ENCODE data around the gene MGST2.
"Not testable (repeated sequence)": the region's sequence is repeated elsewhere in the genome, so short reads cannot be mapped to it uniquely, and the experiment has no call there.

The MGST2 gene

GRCh38 chr4:139669890-139670289 is 4.3 kb downstream of the MGST2 start:
- DNase-seq (ENCODE audit: low read depth), result no peak

GRCh38 chr4:139670775-139671174 is 5.2 kb downstream of the MGST2 start:
- no peak for DNase-seq (ENCODE audit: low read depth)

GRCh38 chr4:139672215-139672614 is 6.6 kb downstream of the MGST2 start:
- no peak for DNase-seq (ENCODE audit: low read depth)

GRCh38 chr4:139672732-139673131 is 7.1 kb downstream of the MGST2 start:
- DNase-seq (ENCODE audit: low read depth), result no peak

GRCh38 chr4:139674875-139675550 is 9.4 kb downstream of the MGST2 start:
- no peak for DNase-seq (ENCODE audit: low read depth)

GRCh38 chr4:139675651-139676050 is 10.0 kb downstream of the MGST2 start:
- DNase-seq (ENCODE audit: low read depth), result no peak

- no peak for DNase-seq (ENCODE audit: low read depth)
These were observed 10.7 kb downstream of the MGST2 start for GRCh38 chr4:139676365-139676764.

- DNase-seq (ENCODE audit: low read depth), result no peak
These were observed 11.4 kb downstream of the MGST2 start for GRCh38 chr4:139676913-139677585.

- no peak for DNase-seq (ENCODE audit: low read depth)
These were observed 16.7 kb downstream of the MGST2 start for GRCh38 chr4:139682309-139682708.

- DNase-seq (ENCODE audit: low read depth), result no peak
These were observed 17.1 kb downstream of the MGST2 start for GRCh38 chr4:139682741-139683151.

GRCh38 chr4:139684351-139684750 is 18.7 kb downstream of the MGST2 start:
- DNase-seq (ENCODE audit: low read depth), result no peak

- DNase-seq (ENCODE audit: low read depth), result no peak
These were observed 19.6 kb downstream of the MGST2 start for GRCh38 chr4:139685180-139685579.

GRCh38 chr4:139686130-139686529 is 20.5 kb downstream of the MGST2 start:
- DNase-seq (ENCODE audit: low read depth), result no peak

- no peak for DNase-seq (ENCODE audit: low read depth)
These were observed 21.4 kb downstream of the MGST2 start for GRCh38 chr4:139686988-139687387.

GRCh38 chr4:139689093-139689722 is 23.6 kb downstream of the MGST2 start:
- no peak for DNase-seq (ENCODE audit: low read depth)

- DNase-seq (ENCODE audit: low read depth), result no peak
These were observed 24.8 kb downstream of the MGST2 start for GRCh38 chr4:139690419-139690818.

- no peak for DNase-seq (ENCODE audit: low read depth)
These were observed 26.8 kb downstream of the MGST2 start for GRCh38 chr4:139692309-139693012.

- DNase-seq (ENCODE audit: low read depth), result no peak
These were observed 29.0 kb downstream of the MGST2 start for GRCh38 chr4:139694522-139695107.

GRCh38 chr4:139696491-139696890 is 30.9 kb downstream of the MGST2 start:
- no peak for DNase-seq (ENCODE audit: low read depth)

- DNase-seq (ENCODE audit: low read depth), result not testable (repeated sequence)
These were observed 32.7 kb downstream of the MGST2 start for GRCh38 chr4:139698167-139698925.

GRCh38 chr4:139700568-139700967 is 34.9 kb downstream of the MGST2 start:
- no peak for DNase-seq (ENCODE audit: low read depth)
